Ovary (tissue), 3 donors: ENCODE measurements around the gene DOK6.

Experiments
- CTCF ChIP-seq, 3 donors: fragments of 450-650 bp in 2 of 3; fragments of 200-600 bp in 1 of 3; IDR thresholded peaks; one replicate each; pipeline versions ENCODE4 v1.5.1 to v1.8.0; 2016 to 2022; ENCODE audit warnings: antibody characterized with exemption in 3 of 3, mild to moderate bottlenecking in 1 of 3
- EP300 ChIP-seq: sonication (generic); formaldehyde crosslinking; IDR thresholded peaks from one replicate; pipeline ENCODE4 v1.6.1; 2017; ENCODE audit warnings: antibody characterized with exemption
- POLR2A ChIP-seq: fragments of 450-650 bp; IDR thresholded peaks from one replicate; pipeline ENCODE4 v1.6.1; 2017; ENCODE audit warnings: antibody characterized with exemption, mild to moderate bottlenecking, moderate library complexity
- donor health status: DM: no; HTN: no; CAD: no.

GRCh38 chr18:69365658-69366057, 35.0 kb upstream of the DOK6 start:
- no peak for TF ChIP-seq CTCF (IDR thresholded peaks at IDR 0.05)
- no peak for TF ChIP-seq POLR2A
- no peak for TF ChIP-seq EP300
